Lower leg skin (tissue), 3 donors: ENCODE data around the gene ANXA10.

Experiments used
- POLR2A ChIP-seq, 2 donors: fragments of 450-650 bp; IDR thresholded peaks; one replicate each; pipeline ENCODE4 v1.6.1; 2016 to 2017; ENCODE audit warnings: antibody characterized with exemption in 2 of 2, mild to moderate bottlenecking in 1 of 2, moderate library complexity in 1 of 2
- TF ChIP-seq, protein P1 (sequence below), 3 donors: fragments of 450-650 bp; IDR thresholded peaks; one replicate each; pipeline ENCODE4 v1.5.1; 2016; ENCODE audit warnings: antibody characterized with exemption in 3 of 3, mild to moderate bottlenecking in 3 of 3, moderate library complexity in 2 of 3

DNA sequence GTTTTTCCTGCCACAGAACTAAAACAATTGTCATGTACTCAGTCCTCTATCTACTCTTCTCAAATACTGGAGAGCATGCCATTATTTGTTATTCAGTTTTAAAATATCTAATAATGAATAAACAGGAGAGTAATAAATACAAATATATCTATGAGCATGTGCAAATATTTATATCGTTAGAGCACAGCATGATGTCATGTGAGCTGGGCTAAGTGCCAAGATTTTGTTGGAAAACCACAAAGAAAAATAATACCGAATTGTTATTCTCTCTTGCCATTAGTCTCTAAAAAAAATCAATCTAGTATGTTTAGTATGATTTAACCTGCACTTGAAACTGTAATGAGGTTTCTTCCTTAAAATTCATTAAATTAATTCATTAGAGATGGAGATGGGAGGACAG is 129.0 kb downstream of the ANXA10 start:
- TF ChIP-seq, protein P1, sequence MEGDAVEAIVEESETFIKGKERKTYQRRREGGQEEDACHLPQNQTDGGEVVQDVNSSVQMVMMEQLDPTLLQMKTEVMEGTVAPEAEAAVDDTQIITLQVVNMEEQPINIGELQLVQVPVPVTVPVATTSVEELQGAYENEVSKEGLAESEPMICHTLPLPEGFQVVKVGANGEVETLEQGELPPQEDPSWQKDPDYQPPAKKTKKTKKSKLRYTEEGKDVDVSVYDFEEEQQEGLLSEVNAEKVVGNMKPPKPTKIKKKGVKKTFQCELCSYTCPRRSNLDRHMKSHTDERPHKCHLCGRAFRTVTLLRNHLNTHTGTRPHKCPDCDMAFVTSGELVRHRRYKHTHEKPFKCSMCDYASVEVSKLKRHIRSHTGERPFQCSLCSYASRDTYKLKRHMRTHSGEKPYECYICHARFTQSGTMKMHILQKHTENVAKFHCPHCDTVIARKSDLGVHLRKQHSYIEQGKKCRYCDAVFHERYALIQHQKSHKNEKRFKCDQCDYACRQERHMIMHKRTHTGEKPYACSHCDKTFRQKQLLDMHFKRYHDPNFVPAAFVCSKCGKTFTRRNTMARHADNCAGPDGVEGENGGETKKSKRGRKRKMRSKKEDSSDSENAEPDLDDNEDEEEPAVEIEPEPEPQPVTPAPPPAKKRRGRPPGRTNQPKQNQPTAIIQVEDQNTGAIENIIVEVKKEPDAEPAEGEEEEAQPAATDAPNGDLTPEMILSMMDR (IDR thresholded peaks at IDR 0.05) = no peak
- no peak for TF ChIP-seq POLR2A (IDR thresholded peaks at IDR 0.05)
